GM19099 (cell line): Measurements from ENCODE around the gene HNRNPLL.

Source experiments
- POLR2A ChIP-seq: IDR thresholded peaks from 3 replicates; pipeline ENCODE4 v1.6.1; 2011; ENCODE audit warnings: low read depth; ENCODE audit not compliant: insufficient read length; ENCODE audit errors: extremely low read depth

Gene HNRNPLL

GRCh38 chr2:38622210-38622609 lies 19.5 kb upstream of the HNRNPLL start:
- no peak for TF ChIP-seq POLR2A

DNA sequence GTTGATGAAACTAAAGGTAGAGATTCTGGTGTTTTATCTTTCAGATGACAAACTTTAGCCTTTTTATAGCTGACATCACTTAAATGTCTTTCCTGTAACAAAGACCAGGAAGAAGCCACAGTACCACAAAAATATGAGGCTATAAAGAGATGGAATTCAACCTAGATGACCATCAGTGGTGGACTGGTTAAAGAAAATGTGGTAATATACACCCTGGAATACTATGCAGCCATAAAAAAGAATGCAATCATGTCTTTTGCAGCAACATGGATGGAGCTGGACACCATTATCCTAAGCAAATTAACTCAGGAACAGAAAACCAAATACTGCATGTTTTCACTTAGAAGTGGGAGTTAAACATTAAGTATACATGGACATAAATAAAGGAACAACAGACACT lies 18.3 kb upstream of the HNRNPLL start:
- TF ChIP-seq POLR2A = no peak

- TF ChIP-seq POLR2A = no peak
These were observed 17.7 kb upstream of the HNRNPLL start for GRCh38 chr2:38620282-38620977.

DNA sequence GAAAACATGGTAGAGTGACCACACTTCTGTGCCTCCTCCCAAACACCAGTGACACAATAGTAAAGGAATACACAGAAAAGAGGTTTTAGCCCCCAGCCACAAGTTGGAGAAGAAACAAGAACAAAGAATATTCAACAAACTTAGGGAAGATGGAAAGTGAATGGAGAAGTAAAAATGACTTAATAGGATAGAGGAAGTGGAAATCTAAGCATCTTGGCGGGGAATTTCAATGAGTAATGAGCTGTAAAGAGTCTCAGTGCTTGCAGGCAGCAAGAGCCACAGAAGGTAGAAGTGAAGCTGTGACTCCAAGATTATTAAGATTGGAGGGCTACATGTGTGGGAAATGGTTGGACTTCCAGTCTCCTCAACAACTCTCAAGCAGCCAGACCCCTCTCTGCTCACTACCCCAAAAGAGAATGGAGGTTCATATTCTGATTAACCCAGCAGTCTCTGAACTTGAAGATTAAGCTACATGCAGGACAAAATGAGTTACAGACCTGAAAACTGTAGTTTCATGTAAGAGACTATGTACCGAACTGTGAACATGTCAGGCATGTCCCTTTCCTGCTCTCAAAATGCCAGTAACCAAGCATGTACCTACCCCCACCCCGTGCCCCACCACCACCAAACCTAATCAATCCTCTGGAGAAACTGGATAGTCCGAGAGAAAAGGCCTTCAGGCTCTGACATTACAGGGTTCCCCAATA lies 16.9 kb upstream of the HNRNPLL start:
- no peak for TF ChIP-seq POLR2A

DNA sequence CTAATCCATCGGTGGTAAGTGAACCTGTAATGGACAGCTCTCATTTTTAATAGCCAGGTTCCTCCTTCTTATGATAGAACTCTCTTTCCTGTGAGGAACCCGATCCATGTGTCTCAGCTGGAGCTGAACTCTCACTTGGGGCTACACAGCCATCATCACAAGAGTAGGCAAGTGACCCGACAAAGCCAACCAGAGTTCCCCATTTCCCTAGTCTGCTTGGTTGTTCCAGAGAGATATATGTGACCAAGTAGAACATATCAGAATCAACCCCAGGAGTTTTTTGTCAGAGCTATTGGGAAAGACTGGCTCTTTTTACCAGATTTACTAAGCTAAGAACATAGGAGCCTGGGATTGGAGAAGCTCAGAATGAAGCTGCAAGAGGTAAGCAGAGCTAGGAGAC lies 14.6 kb upstream of the HNRNPLL start:
- no peak for TF ChIP-seq POLR2A

GRCh38 chr2:38615237-38615636 lies 12.5 kb upstream of the HNRNPLL start:
- TF ChIP-seq POLR2A = no peak

- no peak for TF ChIP-seq POLR2A
These were observed 11.1 kb upstream of the HNRNPLL start for GRCh38 chr2:38613849-38614213.

DNA sequence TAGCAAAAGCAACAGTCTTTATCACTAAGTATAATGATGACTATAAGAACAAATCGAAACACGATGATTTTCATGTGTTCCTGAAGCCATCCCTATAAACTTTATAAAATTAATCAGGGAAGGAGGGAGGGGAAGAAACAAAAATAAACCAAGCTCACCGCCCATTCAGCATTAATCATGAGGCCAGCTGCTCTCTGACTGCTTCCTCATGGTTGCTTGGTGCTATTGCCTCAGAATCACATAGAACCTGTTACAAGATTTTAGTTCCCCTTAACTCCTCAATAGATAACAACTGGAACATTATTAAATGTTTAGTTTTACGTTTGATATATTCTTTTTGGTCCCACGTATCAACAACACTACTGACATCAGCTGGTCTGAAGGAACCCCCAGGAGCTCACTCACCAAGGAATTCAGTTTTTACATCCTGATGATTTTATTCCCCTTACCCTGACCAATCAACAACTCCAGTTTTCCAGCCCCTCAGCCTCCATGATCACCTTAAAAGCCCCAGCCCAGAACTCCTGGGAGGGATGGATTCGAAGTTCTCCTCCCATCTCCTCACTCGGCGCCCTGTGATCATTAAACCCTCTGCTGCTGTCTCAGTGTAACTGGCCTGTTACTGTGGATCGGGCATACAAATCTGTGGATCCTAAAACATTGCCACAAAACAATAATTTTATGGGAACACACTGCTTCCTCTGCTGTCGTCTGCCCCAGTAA lies 10.6 kb upstream of the HNRNPLL start:
- TF ChIP-seq POLR2A = no peak

GRCh38 chr2:38610851-38611801 lies 8.4 kb upstream of the HNRNPLL start:
- no peak for TF ChIP-seq POLR2A

GRCh38 chr2:38608755-38609154 lies 6.0 kb upstream of the HNRNPLL start:
- no peak for TF ChIP-seq POLR2A

DNA sequence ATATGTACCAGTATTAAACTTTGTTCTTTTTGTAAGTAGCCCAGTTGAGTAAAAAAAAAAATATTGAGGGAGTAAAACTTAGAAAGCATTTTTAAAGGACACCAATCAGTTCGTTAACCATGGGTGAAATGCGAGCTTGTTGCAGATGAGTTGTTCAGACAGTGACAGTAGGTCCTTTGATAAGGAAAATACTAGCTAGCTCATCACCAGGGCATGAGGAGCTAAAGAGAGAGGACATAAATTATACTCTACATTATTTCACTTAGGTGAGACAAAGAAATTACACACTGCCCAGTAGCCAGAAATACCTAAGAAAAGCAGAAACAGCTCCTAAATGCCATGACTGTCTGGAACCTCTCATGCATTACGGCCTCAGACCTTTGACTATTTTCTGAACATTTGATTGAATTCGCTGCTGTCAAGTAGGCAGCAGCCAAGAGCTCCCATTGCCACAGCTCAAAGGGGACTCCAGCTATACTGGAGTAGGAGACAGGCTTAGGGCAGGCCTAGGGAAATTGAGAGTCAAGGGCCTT lies 2.6 kb upstream of the HNRNPLL start:
- TF ChIP-seq POLR2A = no peak

DNA sequence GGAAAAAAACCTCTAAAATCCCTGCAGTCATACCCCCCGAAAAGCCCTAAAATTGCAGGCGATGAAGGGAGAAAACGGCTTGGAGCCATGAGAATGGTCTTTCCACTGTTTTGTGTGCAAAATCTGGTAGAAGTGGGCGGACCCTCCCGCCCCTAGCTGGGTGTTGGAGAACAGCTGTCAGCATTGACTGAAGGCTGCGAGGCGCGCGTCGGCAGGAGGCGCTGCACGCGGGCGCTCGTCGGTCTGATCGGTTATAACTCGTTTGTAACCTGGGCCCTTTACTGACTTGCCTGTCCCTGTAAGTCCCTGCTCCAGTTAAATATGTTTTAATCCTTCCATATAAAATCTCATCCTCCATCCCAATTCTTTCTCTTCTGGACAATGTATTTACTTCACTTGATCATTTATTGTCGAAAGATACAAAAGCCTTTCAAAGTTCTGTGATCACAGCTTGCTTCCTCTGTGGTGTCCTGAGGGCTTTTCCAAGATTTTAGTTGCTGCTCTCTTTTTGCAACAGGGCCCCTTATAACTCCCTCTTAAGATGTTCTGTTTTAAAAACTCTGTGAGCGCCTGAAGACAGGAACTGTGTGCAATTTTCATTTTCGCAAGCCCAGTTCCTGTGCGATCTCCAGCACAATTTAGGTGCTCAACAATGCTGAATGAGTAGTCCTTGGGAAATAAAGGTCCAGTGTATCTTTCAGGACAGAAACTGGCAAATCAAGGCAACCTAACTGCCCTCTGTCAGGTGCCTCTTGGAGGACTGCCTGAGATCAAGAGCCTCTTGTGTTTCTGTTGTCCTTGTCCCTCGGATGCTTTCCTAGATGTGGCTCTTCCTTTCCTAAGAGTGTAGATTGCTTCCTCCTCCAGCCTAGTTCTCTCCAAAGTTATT lies 918 bp upstream of the HNRNPLL start:
- TF ChIP-seq POLR2A = no peak

DNA sequence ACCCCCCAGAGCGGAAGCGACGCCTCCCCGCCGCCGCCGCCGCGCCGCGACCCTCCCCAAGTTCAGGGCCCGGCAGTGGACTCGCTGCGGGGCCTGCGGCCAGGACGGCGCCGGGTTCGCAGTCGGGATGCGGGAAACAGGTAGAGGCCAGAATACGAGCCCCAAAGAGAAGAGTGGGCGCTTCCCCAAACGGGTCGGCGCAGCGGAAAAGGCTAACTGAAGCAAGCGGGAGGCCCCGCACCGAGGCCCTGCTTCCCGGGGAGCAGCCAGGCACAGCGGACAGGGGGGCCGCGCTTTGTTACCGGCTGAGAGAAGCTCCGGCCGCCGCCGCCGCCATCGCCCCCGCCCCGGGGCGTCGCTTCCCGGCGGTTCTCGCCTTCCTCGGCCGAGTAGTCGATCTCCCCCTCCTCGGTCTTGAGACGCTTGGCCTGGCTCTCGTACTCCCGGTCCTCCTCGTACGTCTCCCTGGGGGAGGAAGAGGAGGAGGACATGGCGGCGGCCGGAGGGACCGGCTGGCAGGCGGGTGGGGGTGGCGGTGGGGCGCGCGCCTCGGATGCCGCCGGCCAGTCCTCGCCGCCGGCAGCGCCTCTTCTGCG lies 494 bp downstream of the HNRNPLL start:
- no peak for TF ChIP-seq POLR2A
